Measurements from ENCODE around the gene SUN5.

Gene SUN5

DNA sequence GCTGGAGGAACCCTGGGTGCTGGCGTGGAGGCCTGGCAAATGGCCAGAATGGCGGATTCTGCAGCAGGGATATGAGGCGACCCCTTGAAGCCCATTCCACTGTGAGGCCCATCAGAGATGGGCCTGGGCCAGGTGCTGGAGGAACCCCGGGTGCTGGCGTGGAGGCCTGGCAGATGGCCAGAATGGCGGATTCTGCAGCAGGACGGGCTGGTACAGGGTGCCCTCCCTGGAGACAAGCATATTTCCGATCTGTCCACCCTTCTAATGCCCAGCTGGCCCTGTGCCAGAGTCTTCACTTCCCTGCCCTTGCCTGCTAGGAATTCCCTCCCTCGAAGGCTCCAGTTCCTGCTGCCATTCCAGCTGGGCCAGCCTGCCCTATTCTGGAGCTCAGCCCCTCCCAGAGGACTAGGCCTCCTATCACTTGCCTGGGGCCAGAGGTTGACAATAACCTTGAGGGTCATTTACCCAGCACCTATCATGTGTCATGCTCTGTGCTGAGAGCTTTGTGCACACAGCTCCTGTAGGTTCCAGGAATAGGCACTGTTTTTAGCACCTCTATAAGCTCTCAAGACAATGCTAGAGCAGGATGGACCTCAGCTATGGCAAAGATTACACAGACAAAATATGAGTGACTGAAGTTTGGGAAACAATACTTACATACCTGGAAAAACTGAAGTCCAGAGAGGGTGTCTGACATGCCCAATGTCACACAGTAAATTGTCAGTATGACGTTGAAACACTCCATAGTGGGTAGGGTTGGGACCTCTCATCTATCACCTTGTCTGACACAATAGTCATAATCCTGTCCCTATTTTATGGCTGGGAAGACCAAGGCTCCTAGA, 21.4 kb downstream of the SUN5 start:
- DNase-seq (ENCODE audit: low read depth), result no peak
- TF ChIP-seq, protein P1, sequence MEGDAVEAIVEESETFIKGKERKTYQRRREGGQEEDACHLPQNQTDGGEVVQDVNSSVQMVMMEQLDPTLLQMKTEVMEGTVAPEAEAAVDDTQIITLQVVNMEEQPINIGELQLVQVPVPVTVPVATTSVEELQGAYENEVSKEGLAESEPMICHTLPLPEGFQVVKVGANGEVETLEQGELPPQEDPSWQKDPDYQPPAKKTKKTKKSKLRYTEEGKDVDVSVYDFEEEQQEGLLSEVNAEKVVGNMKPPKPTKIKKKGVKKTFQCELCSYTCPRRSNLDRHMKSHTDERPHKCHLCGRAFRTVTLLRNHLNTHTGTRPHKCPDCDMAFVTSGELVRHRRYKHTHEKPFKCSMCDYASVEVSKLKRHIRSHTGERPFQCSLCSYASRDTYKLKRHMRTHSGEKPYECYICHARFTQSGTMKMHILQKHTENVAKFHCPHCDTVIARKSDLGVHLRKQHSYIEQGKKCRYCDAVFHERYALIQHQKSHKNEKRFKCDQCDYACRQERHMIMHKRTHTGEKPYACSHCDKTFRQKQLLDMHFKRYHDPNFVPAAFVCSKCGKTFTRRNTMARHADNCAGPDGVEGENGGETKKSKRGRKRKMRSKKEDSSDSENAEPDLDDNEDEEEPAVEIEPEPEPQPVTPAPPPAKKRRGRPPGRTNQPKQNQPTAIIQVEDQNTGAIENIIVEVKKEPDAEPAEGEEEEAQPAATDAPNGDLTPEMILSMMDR (IDR thresholded peaks at IDR 0.05; ENCODE audit: control insufficient read depth, insufficient read depth, low read depth, low read length, missing control alignments), result no peak

DNA sequence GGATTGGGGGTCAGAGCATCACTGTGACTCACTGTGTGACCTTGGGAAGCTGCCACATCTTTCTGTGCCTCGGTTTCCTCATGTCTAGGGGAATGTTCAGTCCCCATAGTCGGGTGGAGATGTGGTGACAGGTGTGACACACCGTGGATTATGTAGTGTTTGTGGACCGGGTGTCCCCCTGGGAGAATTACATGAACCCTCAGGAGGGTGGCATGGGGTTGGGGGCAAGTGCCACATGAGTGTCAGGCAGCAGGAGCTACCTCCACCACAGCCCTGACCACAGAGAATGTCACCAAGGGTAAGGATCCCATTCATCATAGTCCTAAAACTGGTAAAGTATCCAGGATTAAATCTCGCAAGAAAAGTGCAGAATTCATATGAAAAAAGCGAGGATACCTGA, 23.2 kb downstream of the SUN5 start:
- TF ChIP-seq, protein P1 (IDR thresholded peaks at IDR 0.05; ENCODE audit: control insufficient read depth, insufficient read depth, low read depth, low read length, missing control alignments), result no peak
- DNase-seq (ENCODE audit: low read depth), result no peak
- no peak overlapping the region for H3K4me3 ChIP-seq (ENCODE audit: control insufficient read depth, low read depth, low read length)

More for the DNA sequence above, 21.4 kb downstream of the SUN5 start:
- no peak overlapping the region for H3K4me3 ChIP-seq (ENCODE audit: control insufficient read depth, low read depth, low read length)

DNA sequence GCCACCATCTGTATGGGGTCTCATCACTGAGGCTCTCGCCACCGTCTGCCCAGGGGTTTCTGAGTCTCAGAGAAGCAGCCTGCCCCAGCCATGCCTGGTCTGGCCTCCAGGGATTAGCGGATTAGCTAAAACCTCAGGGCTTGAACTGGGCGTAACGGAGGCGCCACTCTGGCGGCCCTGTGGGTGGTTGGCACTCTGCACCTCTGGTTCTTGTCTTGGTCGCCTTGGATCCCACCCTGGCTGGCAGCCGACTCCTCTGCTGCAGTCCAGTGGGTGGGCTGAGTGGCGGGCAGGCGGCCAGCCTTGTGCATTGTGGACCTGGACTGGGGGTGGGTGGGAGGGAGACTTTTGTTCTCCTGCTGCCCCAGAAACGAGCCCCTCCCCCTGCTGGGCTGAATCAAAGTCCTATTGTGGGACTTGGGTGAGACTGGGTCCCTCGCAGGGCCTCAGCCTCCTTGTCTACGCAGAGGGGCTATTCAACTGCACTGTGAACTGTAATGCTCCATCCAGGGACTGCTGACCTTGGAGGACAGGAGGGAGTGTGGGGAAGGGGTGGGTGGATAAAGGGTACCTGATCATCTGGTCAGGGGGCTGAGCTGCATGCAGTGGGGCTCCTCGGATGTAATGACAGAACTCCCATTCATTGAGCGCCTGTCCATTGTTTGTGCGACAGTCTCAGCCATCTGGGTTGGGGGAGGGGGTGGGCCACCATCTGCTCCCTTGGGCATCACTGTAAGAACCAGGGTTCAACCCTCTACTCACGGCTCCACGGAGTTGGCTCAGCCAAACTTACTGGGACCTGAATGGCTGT, 23.9 kb downstream of the SUN5 start:
- TF ChIP-seq, protein P1 (IDR thresholded peaks at IDR 0.05; ENCODE audit: control insufficient read depth, insufficient read depth, low read depth, low read length, missing control alignments), result no peak
- H3K4me3 ChIP-seq (ENCODE audit: control insufficient read depth, low read depth, low read length), result no peak overlapping the region
- DNase-seq (ENCODE audit: low read depth), result no peak

DNA sequence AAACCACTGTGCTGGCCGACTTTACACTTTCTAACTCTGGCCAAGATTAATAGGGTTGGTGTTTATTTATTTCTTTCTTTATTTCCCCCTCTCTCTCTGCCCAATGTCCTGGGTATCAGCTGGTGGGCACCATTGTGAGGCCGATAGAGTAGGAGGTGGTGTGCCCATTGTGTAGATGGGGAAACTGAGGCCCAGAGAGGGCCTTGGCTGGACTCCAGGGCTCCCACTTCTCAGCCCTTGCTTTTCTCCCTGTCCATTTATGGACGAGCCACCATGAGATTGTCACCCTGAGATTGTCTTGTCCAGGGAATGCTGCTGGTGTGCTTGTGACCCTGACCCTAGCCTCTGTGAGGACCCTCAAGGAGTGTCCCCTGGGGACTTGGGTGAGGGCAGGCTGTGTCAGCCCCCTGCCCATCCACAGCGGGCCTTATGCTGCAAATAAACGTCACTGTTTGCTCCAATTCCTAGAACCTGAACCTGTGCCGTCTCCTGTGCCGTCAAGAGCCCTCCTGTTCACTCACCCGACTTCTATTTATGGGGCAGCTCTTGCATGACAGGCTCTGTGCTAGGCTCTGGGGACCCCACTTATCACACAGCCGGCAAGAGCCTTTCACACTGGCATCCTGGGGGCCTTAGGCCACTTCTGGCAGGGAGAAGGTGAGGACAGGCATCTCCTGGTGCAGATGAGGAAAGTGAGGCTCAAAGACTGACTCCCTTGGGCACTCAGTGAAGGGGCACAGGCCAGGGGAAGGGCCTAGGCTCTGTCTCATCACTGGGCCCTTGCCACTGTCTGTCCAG, 24.8 kb downstream of the SUN5 start:
- H3K4me3 ChIP-seq (ENCODE audit: control insufficient read depth, low read depth, low read length), result no peak overlapping the region
- TF ChIP-seq, protein P1 (IDR thresholded peaks at IDR 0.05; ENCODE audit: control insufficient read depth, insufficient read depth, low read depth, low read length, missing control alignments), result no peak
- no peak for DNase-seq (ENCODE audit: low read depth)

DNA sequence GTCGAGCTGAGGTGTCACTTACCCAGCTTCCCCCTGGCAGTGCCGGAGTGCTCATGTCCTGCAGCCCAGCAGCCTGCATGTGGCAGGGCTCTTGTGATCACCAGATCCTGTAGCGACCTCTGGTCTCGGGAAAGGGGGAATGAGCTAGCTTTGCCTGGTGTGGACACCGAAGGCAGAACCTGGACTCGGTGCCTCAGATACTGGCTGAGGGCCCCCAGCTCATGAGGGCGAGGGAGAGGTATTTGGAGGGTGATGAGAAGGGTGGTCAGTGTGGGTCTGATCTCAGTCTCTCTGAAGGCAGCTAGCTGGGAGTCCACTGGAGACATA, 26.3 kb downstream of the SUN5 start:
- no peak for DNase-seq (ENCODE audit: low read depth)
- no peak overlapping the region for H3K4me3 ChIP-seq (ENCODE audit: control insufficient read depth, low read depth, low read length)
- TF ChIP-seq, protein P1 (IDR thresholded peaks at IDR 0.05; ENCODE audit: control insufficient read depth, insufficient read depth, low read depth, low read length, missing control alignments), result no peak

DNA sequence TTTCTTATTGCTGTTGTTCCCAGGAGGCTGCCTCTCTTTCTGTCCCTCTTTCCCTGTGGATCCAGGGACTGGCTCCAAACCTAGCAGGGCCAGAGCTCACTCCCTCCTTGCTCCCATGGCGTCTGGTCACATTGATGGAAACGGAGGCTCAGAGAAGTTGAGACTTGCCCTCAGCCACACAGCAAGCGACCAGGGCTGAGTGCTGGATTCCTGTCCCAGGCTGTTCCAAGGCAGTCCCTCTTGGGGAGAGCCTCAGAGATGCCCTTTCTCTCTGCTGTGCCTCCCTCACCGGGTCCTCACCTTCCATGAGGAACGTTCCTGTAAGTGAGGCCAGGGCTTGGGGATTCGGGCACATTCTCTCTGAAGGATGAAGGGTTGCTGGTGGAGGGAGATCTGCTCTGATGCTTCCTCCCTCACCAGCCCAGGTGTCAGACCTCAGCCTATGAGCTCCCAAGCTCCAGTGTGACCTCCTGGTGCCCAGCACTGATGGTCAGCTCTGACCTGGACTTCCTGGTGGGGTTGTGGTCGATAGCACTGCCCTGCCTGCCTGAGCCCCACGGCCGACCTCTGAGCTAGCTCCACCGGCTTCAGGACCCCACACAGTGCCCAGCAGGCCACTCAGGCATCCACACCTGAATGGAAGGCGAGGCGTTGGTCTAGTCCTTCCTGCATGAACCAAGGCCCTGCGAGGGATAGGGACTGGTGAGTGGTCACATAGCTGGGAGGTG, 26.8 kb downstream of the SUN5 start:
- TF ChIP-seq, protein P1 (IDR thresholded peaks at IDR 0.05; ENCODE audit: control insufficient read depth, insufficient read depth, low read depth, low read length, missing control alignments), result no peak

More for the DNA sequence above, 26.8 kb downstream of the SUN5 start:
- no peak overlapping the region for H3K4me3 ChIP-seq (ENCODE audit: control insufficient read depth, low read depth, low read length)
- no peak for DNase-seq (ENCODE audit: low read depth)
